ENCODE data around the gene TMEM232.
"Not testable (repeated sequence)": the region's sequence is repeated elsewhere in the genome, so short reads cannot be mapped to it uniquely, and the experiment has no call there.

TMEM232 gene

GRCh38 chr5:110625376-110625999 lies 101.0 kb downstream of the TMEM232 start:
- no peak for DNase-seq (ENCODE audit: low read depth)

DNA sequence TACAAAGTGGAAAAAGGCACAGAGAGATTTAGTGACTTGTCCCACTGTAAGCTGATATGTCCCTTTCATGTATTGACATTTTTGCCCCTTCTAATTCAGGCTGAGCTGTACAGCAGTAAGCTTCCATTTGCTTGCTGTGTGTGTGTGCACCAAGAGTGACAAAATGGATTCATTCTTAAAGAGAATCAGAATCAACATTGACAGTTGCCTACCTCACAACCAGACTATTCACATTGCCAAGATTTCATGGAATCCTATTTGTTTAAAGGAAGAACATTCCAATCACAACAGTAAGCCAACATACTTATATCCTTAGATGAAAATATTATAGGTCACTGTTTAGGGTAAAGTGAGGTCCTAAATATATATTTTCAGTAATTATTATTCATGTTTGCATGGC lies 102.6 kb downstream of the TMEM232 start:
- no peak for DNase-seq (ENCODE audit: low read depth)

DNA sequence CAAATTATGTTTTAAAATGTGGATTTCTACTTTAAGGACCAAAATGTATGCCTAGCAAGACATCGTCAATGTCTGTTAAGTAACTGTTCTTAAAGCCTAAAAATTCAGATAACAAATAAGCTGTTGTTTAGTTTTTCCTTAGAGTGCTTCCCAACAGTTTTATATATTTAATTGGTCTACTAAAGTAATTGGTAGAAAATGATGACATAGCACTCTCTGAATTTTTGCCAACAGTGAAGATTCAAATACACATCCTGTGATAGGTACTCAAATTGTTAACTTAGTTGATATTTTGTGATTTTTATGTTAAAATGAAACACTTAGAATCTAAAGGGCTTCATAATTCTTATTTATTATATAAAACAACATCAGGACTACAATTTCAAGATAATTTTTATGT lies 107.5 kb downstream of the TMEM232 start:
- DNase-seq (ENCODE audit: low read depth) = no peak

DNA sequence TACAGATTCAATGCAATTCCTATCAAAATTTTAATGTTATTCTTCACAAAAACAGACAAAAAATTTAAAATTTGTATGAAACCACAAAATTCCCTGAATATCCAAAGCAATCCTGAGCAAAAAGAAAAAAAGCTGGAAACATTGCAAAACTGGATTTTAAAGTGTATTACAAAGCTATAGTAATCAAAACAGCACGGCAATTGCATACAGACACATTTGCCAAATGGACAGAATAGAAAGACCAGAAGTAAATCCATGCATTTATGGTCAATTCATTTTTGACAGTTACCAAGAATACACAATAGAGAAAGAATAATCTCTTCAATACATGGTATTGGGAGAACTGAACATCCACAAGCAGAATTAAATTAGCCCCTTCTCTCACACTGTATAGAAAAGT lies 110.5 kb downstream of the TMEM232 start:
- no peak for DNase-seq (ENCODE audit: low read depth)

GRCh38 chr5:110612794-110613247 lies 113.7 kb downstream of the TMEM232 start:
- no peak for DNase-seq (ENCODE audit: low read depth)

DNA sequence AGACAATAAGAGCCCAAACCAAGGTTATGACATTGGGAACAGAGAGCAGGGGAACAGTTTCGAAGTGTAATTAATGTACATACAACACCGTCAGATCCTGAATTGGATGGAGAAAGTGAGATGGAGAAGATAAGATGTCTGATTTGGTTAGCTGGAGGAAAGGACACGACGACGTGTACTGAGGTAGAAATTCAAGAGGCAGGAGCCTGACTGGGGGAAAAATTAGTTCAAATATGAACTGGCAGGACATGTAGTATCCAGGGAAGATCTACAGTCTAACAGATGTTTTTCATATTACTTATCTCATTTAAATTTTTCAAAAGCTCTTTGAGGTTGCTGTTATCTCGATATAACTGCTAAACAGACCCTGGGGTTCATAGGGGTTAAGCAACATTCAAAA lies 114.7 kb downstream of the TMEM232 start:
- DNase-seq (ENCODE audit: low read depth) = no peak

GRCh38 chr5:110594866-110595265 lies 131.6 kb downstream of the TMEM232 start:
- no peak for DNase-seq (ENCODE audit: low read depth)

DNA sequence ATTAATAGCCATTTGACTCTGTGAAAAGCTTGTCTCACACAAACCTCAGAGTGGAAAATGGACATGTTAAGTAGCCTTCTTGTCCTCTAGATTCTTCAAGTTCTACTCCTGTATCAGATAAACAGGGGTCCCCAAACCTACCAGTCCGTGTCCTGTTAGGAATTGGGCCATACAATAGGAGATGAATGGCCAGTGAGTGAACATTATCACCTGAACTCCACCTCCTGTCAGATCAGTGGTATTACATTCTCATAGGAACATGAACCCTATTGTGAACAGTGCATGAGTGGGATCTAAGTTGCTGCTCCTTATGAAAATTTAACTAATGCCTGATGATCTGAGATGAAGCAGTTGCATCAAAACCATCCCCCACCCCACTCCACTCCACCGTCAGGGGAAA lies 136.3 kb downstream of the TMEM232 start:
- DNase-seq (ENCODE audit: low read depth) = no peak

- no peak for DNase-seq (ENCODE audit: low read depth)
Observed at GRCh38 chr5:110588286-110588980, 138.0 kb downstream of the TMEM232 start.

- no peak for DNase-seq (ENCODE audit: low read depth)
Observed at GRCh38 chr5:110580625-110581024, 145.8 kb downstream of the TMEM232 start.

DNA sequence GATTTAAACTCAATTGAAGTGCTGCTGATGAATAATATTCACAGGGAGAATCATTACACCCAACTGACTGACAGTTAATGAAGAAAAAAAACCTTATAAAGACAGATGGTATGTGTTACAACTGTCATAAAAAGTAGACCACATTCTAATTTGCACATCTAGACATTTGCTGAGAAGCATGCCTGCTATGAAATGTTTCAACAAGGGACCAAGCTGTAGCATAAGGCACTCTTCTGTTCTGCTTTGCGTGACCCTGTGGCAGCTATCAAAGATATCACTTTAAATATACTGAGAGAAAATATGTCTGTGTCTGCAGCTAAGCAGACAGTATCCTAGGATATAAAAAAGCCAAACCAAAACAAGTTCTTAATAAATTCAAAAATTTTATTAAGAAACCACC lies 153.7 kb downstream of the TMEM232 start:
- no peak for DNase-seq (ENCODE audit: low read depth)

DNA sequence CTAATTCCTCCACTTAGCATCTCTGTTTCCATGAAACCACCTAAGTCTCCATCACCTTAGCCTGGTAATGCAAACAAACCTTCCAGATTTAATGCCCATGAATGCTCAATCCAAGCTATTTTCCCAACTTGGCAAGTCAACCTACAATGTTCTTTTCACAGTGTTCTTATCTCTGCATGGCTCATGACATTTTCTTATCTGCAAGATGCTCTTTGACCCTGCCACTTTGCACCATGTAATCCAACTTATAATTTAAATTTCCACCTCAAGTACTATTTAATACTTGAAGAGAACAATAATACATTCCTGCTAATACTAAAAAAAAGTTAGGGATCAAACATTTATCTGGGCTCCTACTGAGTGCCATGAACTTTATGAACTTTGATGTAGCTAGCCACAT lies 164.3 kb downstream of the TMEM232 start:
- no peak for DNase-seq (ENCODE audit: low read depth)

- DNase-seq (ENCODE audit: low read depth) = no peak
Observed at GRCh38 chr5:110561510-110561909, 165.0 kb downstream of the TMEM232 start.

DNA sequence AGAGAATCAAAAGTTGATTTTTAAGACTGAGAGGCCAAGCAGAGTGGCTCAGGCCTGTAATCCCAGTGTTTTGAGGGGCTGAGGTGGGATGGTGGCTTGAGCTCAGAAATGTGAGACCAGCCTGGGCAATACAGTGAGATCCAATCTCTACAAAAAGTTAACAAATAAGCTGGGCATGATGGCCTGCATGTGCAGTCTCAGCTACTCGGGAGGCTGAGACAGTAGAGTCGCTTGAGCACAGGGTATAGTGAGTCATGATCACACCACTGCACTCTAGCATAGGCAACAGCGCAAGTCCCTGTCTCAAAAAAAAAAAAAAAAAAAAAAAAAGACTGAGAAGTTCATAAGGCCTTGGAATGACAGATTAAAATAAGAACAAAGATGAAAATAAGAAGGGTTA lies 177.2 kb downstream of the TMEM232 start:
- DNase-seq (ENCODE audit: low read depth) = no peak

DNA sequence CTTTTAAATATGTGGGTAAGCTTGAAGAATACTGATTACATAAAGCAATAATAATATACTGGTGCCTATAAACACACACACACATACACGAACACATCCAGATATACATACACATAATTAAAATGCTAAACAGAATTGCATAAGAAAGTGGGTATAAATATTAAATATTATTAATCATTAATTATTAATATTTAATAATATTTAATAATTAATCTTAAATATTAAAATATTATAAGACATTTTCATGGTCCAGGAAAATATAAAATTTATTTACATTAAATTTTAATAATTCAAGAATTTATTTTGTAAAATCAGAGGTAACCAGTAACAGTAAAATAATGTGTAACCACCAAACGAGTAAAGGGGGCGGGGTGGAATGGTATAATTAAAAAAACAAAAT lies 178.3 kb downstream of the TMEM232 start:
- no peak for DNase-seq (ENCODE audit: low read depth)

DNA sequence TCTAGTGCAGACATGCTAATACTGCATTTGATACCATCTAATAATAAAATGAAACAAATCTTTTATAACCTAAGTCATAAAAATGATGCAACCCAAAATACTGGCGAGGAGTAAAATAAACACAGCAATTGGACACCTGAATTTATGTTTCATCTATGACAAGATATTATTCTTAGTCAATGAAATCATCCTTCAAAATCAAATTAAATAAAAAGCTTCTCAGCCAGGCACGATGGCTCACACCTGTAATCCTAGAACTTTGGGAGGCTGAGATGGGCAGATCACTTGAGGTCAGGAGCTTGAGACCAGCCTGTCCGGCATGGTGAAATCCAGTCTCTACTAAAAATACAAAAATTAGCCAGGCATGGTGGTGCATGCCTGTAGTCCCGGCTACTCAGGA lies 179.0 kb downstream of the TMEM232 start:
- no peak for DNase-seq (ENCODE audit: low read depth)

- no peak for DNase-seq (ENCODE audit: low read depth)
Observed at GRCh38 chr5:110545716-110546115, 180.8 kb downstream of the TMEM232 start.

DNA sequence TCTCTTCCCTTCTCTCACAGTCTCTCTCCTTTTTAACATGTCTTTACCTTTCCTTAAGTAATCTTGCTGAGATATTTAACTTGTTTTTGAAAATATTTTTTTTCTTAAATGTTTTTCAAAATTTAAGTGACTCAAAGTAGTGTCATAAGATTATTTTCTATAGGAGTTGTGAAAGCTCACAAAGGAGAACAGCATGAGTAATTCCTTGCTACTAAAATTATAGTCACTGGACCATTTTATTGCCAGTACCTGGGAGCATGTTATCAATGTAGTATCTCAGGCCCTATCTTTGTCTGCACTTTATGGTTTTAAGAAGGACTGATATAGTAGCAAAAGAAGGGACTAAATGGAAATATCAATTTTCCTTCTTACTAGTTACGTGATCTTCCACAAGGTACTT lies 181.9 kb downstream of the TMEM232 start:
- no peak for DNase-seq (ENCODE audit: low read depth)

GRCh38 chr5:110542949-110543348 lies 183.5 kb downstream of the TMEM232 start:
- no peak for DNase-seq (ENCODE audit: low read depth)

- DNase-seq (ENCODE audit: low read depth) = no peak
Observed at GRCh38 chr5:110536120-110537115, 190.1 kb downstream of the TMEM232 start.

DNA sequence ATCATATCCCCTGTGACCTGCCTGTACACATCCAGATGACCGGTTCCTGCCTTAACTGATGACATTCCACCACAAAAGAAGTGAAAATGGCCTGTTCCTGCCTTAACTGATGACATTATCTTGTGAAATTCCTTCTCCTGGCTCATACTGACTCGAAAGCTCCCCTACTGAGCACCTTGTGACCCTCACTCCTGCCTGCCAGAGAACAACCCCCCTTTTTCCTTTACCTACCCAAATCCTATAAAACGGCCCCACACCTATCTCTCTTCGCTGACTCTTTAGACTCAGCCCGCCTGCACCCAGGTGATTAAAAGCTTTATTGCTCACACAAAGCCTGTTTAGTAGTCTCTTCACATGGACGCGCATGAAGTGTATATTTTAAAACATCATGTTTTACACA lies 191.3 kb downstream of the TMEM232 start:
- not testable (repeated sequence) for DNase-seq (ENCODE audit: low read depth)

DNA sequence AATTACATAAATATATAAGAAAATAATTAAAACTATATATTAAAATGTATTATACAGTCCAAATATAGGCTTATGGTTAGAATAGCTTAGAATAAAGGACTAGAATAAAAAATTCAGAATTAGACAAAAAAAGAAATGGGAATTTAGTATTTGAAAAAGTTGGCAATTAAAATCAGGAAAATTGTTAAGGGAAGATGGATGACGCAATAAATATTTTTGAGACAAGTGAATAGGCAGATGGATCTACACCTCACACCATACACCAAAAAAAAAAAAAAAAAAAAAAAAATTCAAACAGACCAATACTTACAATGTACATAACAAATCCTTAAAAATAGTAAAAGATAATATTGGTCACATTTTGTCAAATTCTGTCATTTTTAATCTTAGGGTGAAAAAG lies 200.7 kb downstream of the TMEM232 start:
- no peak for DNase-seq (ENCODE audit: low read depth)

- DNase-seq (ENCODE audit: low read depth) = no peak
Observed at GRCh38 chr5:110517396-110517795, 209.1 kb downstream of the TMEM232 start.
